Measurements from ENCODE around the gene ARHGAP22.

ARHGAP22 gene

GRCh38 chr10:48459270-48460150 lies 145.4 kb downstream of the ARHGAP22 start:
- DNase-seq: no peak

GRCh38 chr10:48458662-48459048 lies 146.2 kb downstream of the ARHGAP22 start:
- no peak for DNase-seq

GRCh38 chr10:48457949-48458661 lies 146.8 kb downstream of the ARHGAP22 start:
- DNase-seq: no peak

- DNase-seq: no peak
Measured at GRCh38 chr10:48456808-48457761, 147.8 kb downstream of the ARHGAP22 start.

GRCh38 chr10:48456361-48456804 lies 148.5 kb downstream of the ARHGAP22 start:
- no peak for DNase-seq

GRCh38 chr10:48455392-48456151 lies 149.3 kb downstream of the ARHGAP22 start:
- no peak for DNase-seq

- no peak for DNase-seq
Measured at GRCh38 chr10:48455055-48455391, 149.8 kb downstream of the ARHGAP22 start.

GRCh38 chr10:48454302-48455054 lies 150.4 kb downstream of the ARHGAP22 start:
- DNase-seq: no peak

- no peak for DNase-seq
Measured at GRCh38 chr10:48453451-48454301, 151.2 kb downstream of the ARHGAP22 start.

- no peak for DNase-seq
Measured at GRCh38 chr10:48452879-48453412, 151.9 kb downstream of the ARHGAP22 start.

- DNase-seq: no peak
Measured at GRCh38 chr10:48451969-48452878, 152.6 kb downstream of the ARHGAP22 start.

GRCh38 chr10:48450741-48451466 lies 154.0 kb downstream of the ARHGAP22 start:
- no peak for DNase-seq

- DNase-seq: no peak
Measured at GRCh38 chr10:48450233-48450740, 154.6 kb downstream of the ARHGAP22 start.

GRCh38 chr10:48449501-48450232 lies 155.2 kb downstream of the ARHGAP22 start:
- no peak for DNase-seq

- no peak for DNase-seq
Measured at GRCh38 chr10:48448796-48449195, 156.1 kb downstream of the ARHGAP22 start.

- no peak for DNase-seq
Measured at GRCh38 chr10:48447356-48448215, 157.3 kb downstream of the ARHGAP22 start.

Measured in CD4-positive, alpha-beta T cell treated with Interleukin-17A for 4 hours (primary cell).